Measurements from ENCODE around the gene ZDHHC12. TPM values are rescaled to one million over a fixed set of nuclear protein-coding genes. Genes with fewer than 3 reads are reported as not detected.

ZDHHC12 gene
- total and polyA plus RNA-seq, 3 donors from 2014 or later: 36.4 to 57.5 (median 39.3) TPM

- TF ChIP-seq CTCF (IDR thresholded peaks at IDR 0.05) (no peak), POLR2A (IDR thresholded peaks at IDR 0.05) (no peak)
- no peaks in the 10 kb centered on the region for H3K9me3 ChIP-seq
- H3K4me1 ChIP-seq: peaks cover 12% of the 10 kb centered on the region
- 28 to 30% methylated on average over 14 to 15 of the region's 15 CpGs for WGBS, 2 donors
- H3K27ac ChIP-seq: peak overlapping the region; percentile 69 to 72
- intact Hi-C loops (cut with DNase I; ENCODE audit: low total_unique reads): no loop called here
- peak overlapping the region; percentile 50 to 58 for H3K4me3 ChIP-seq
- no peaks in the 10 kb centered on the region for H3K27me3 ChIP-seq
- DNase-seq: peak; percentile 71
- H3K36me3 ChIP-seq (ENCODE audit: low read depth, missing control alignments): no peaks in the 10 kb centered on the region
Measured at GRCh38 chr9:128684325-128685199, 39.4 kb downstream of the ZDHHC12 start.

- H3K4me1 ChIP-seq: peaks cover 12% of the 10 kb centered on the region
- no peaks in the 10 kb centered on the region for H3K27me3 ChIP-seq
- H3K4me3 ChIP-seq: peak overlapping the region; percentile 50 to 58
- TF ChIP-seq POLR2A (IDR thresholded peaks at IDR 0.05) (no peak), CTCF (IDR thresholded peaks at IDR 0.05) (no peak)
- DNase-seq: no peak
- H3K36me3 ChIP-seq (ENCODE audit: low read depth, missing control alignments): no peaks in the 10 kb centered on the region
- H3K27ac ChIP-seq: peak overlapping the region; percentile 69 to 72
- 4 to 16% methylated on average over 3 of the region's 3 CpGs for WGBS, 2 donors
- intact Hi-C loops (cut with DNase I; ENCODE audit: low total_unique reads): no loop called here
- no peaks in the 10 kb centered on the region for H3K9me3 ChIP-seq
Measured at GRCh38 chr9:128684065-128684324, 39.9 kb downstream of the ZDHHC12 start.

- peak overlapping the region; percentile 69 to 72 for H3K27ac ChIP-seq
- H3K27me3 ChIP-seq: no peaks in the 10 kb centered on the region
- H3K9me3 ChIP-seq: no peaks in the 10 kb centered on the region
- 20 to 30% methylated on average over 9 to 21 of the region's 21 CpGs for WGBS, 2 donors
- DNase-seq: peak; percentile 41
- no peaks in the 10 kb centered on the region for H3K36me3 ChIP-seq (ENCODE audit: low read depth, missing control alignments)
- peak overlapping the region; percentile 50 to 58 for H3K4me3 ChIP-seq
- intact Hi-C loops (cut with DNase I; ENCODE audit: low total_unique reads): no loop called here
- TF ChIP-seq CTCF (IDR thresholded peaks at IDR 0.05) (no peak), POLR2A (IDR thresholded peaks at IDR 0.05) (no peak)
- H3K4me1 ChIP-seq: peaks cover 12% of the 10 kb centered on the region
Measured at GRCh38 chr9:128683340-128684064, 40.4 kb downstream of the ZDHHC12 start.

GRCh38 chr9:128677794-128678193 lies 46.1 kb downstream of the ZDHHC12 start:
- no peaks in the 10 kb centered on the region for H3K27me3 ChIP-seq
- no peaks in the 10 kb centered on the region for H3K4me1 ChIP-seq
- WGBS, 2 donors: 71 to 76% methylated on average over 10 of the region's 10 CpGs
- H3K27ac ChIP-seq: no peak overlapping the region
- intact Hi-C loops (cut with DNase I; ENCODE audit: low total_unique reads): no loop called here
- no peak for TF ChIP-seq POLR2A (IDR thresholded peaks at IDR 0.05)
- TF ChIP-seq CTCF (IDR thresholded peaks at IDR 0.05): no peak
- no peaks in the 10 kb centered on the region for H3K9me3 ChIP-seq
- DNase-seq: no peak
- no peaks in the 10 kb centered on the region for H3K36me3 ChIP-seq (ENCODE audit: low read depth, missing control alignments)
- no peak overlapping the region for H3K4me3 ChIP-seq

Data from testis (tissue), 3 donors.